A549 treated with GW870086 at 1 μM for 4 hours (cell line): ENCODE measurements around the gene TLE4. TPM values are rescaled to one million over a fixed set of nuclear protein-coding genes. Genes with fewer than 3 reads are reported as not detected.

Experiments
- total RNA-seq: library from RNA; stranded (reverse); fragments of 200-300 nt; extraction: Qiagen RNA extraction; gene quantifications from 5 replicates; pipeline ENCODE4 v1.2.3, GENCODE V29; 2022; ENCODE audit warnings: low read depth

Gene TLE4
- 9.7 to 12.7 TPM (median 11.6 TPM) in 5 replicates for total RNA-seq

DNA sequence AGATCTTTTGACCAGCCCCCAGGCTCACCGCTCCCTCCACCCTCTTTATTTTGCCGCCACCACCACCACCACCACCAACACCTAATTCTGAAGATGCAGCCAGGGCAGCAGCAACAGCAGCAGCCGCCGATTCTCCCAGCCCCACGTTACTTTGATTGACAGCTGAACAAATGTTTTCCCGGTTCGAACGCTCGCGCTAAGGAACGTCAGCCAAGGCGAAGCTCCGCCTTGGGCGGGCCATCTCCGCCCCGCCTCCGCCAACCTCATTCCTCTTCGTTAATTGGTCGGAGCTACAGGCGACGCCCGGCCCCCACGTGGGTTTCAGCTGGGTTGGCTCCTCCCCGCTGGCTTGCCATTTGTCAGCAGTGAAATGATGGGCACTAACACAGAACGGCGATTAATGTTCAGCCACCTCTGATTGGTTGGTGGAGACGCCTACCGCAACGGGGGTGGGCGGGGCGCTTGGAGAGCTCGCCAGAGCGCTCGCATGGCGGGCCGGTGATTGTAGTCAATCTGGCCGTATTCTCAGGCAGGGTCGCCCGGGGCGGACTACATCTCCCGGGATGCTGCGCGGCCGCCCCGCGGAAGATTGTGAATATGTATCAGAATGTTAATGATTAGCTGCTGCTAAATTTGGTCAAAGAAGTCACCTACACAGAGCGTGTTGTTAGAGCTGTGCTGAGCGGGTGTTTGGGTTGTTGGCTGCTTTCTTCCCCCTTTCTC is at the start of gene TLE4:
Gene TLE4, plus strand, starts transcription at position 657 of the 723 bp plus-strand sequence. CDS start 826 bp downstream, outside the sequence.

